ENCODE data around the gene KAZN.

Gene KAZN

GRCh38 chr1:14804626-14805025 is 206.1 kb downstream of the KAZN start:
- no peak for DNase-seq

GRCh38 chr1:14806772-14807171 is 208.3 kb downstream of the KAZN start:
- no peak for DNase-seq

GRCh38 chr1:14808768-14809167 is 210.3 kb downstream of the KAZN start:
- DNase-seq: no peak

- DNase-seq: no peak
Measured at GRCh38 chr1:14809191-14809981, 210.9 kb downstream of the KAZN start.

GRCh38 chr1:14810595-14811361 is 212.3 kb downstream of the KAZN start:
- DNase-seq: no peak

- no peak for DNase-seq
Measured at GRCh38 chr1:14811573-14811972, 213.1 kb downstream of the KAZN start.

- DNase-seq: no peak
Measured at GRCh38 chr1:14812189-14812588, 213.7 kb downstream of the KAZN start.

GRCh38 chr1:14815175-14815877 is 216.8 kb downstream of the KAZN start:
- no peak for DNase-seq

- no peak for DNase-seq
Measured at GRCh38 chr1:14817223-14818170, 219.0 kb downstream of the KAZN start.

- DNase-seq: no peak
Measured at GRCh38 chr1:14820295-14821085, 222.0 kb downstream of the KAZN start.

GRCh38 chr1:14822493-14822892 is 224.0 kb downstream of the KAZN start:
- no peak for DNase-seq

- DNase-seq: no peak
Measured at GRCh38 chr1:14822996-14823395, 224.5 kb downstream of the KAZN start.

GRCh38 chr1:14824314-14824915 is 225.9 kb downstream of the KAZN start:
- no peak for DNase-seq

GRCh38 chr1:14825396-14825795 is 226.9 kb downstream of the KAZN start:
- no peak for DNase-seq

GRCh38 chr1:14826172-14826636 is 227.7 kb downstream of the KAZN start:
- no peak for DNase-seq

- DNase-seq: no peak
Measured at GRCh38 chr1:14826731-14827326, 228.3 kb downstream of the KAZN start.

- no peak for DNase-seq
Measured at GRCh38 chr1:14827870-14828269, 229.4 kb downstream of the KAZN start.

- no peak for DNase-seq
Measured at GRCh38 chr1:14828665-14829064, 230.2 kb downstream of the KAZN start.

- no peak for DNase-seq
Measured at GRCh38 chr1:14835725-14836124, 237.2 kb downstream of the KAZN start.

- DNase-seq: no peak
Measured at GRCh38 chr1:14836426-14837140, 238.1 kb downstream of the KAZN start.

Measured in stimulated activated naive CD4-positive, alpha-beta T cell (primary cell).